ENCODE results near the gene CIB4. TPM values are rescaled to one million over a fixed set of nuclear protein-coding genes. Genes with fewer than 3 reads are reported as not detected.

CIB4 gene
- total and polyA plus RNA-seq, 7 donors: not detected

- Histone ChIP-seq H3K9me3 (no peaks in the 10 kb centered on the region), H3K4me1 (no peaks in the 10 kb centered on the region), H3K4me3 (no peak overlapping the region), H3K27me3 (peaks cover 0 to 9% (median 0%) of the 10 kb centered on the region in 3 donors), H3K36me3 (no peaks in the 10 kb centered on the region), H3K27ac (no peak overlapping the region)
- 45 to 67% methylated on average over 6 of the region's 6 CpGs for WGBS, 2 donors
- no peak for DNase-seq
- no peak for TF ChIP-seq CTCF (IDR thresholded peaks at IDR 0.05)
- TF ChIP-seq EP300 (IDR thresholded peaks at IDR 0.05): no peak
- no peak for TF ChIP-seq POLR2AphosphoS5 (IDR thresholded peaks at IDR 0.05)
- no peak for TF ChIP-seq POLR2A (IDR thresholded peaks at IDR 0.05)
- intact Hi-C loops (cut with DNase I): no loop called here
Observed at GRCh38 chr2:26590508-26590907, 50.7 kb downstream of the CIB4 start.

- TF ChIP-seq CTCF (IDR thresholded peaks at IDR 0.05) (no peak), EP300 (IDR thresholded peaks at IDR 0.05) (no peak), POLR2A (IDR thresholded peaks at IDR 0.05) (no peak), POLR2AphosphoS5 (IDR thresholded peaks at IDR 0.05) (no peak)
- no peak overlapping the region for H3K27ac ChIP-seq
- H3K36me3 ChIP-seq: no peaks in the 10 kb centered on the region
- peak; percentile 35 for DNase-seq
- intact Hi-C loops (cut with DNase I): no loop called here
- no peaks in the 10 kb centered on the region for H3K4me1 ChIP-seq
- 45 to 68% methylated on average over 6 of the region's 6 CpGs for WGBS, 2 donors
- H3K4me3 ChIP-seq: no peak overlapping the region
- peaks cover 0 to 21% (median 0%) of the 10 kb centered on the region in 3 donors for H3K27me3 ChIP-seq
- no peaks in the 10 kb centered on the region for H3K9me3 ChIP-seq
Observed at GRCh38 chr2:26588576-26588975, 52.6 kb downstream of the CIB4 start.

GRCh38 chr2:26587994-26588393 is 53.2 kb downstream of the CIB4 start:
- Histone ChIP-seq H3K9me3 (no peaks in the 10 kb centered on the region), H3K4me3 (no peak overlapping the region), H3K27me3 (peaks cover 0 to 27% (median 0%) of the 10 kb centered on the region in 3 donors), H3K4me1 (no peaks in the 10 kb centered on the region), H3K36me3 (no peaks in the 10 kb centered on the region), H3K27ac (no peak overlapping the region)
- no peak for TF ChIP-seq EP300 (IDR thresholded peaks at IDR 0.05)
- TF ChIP-seq POLR2A (IDR thresholded peaks at IDR 0.05): no peak
- TF ChIP-seq CTCF (IDR thresholded peaks at IDR 0.05): no peak
- no peak for TF ChIP-seq POLR2AphosphoS5 (IDR thresholded peaks at IDR 0.05)
- 57 to 62% methylated on average over 5 of the region's 5 CpGs for WGBS, 2 donors
- peak; percentile 35 for DNase-seq
- intact Hi-C loops (cut with DNase I): no loop called here

GRCh38 chr2:26585966-26586365 is 55.2 kb downstream of the CIB4 start:
- Histone ChIP-seq H3K27ac (no peak overlapping the region), H3K4me1 (no peaks in the 10 kb centered on the region), H3K4me3 (no peak overlapping the region), H3K36me3 (no peaks in the 10 kb centered on the region), H3K27me3 (peaks cover 0 to 30% (median 0%) of the 10 kb centered on the region in 3 donors), H3K9me3 (no peaks in the 10 kb centered on the region)
- WGBS, 2 donors: 48 to 69% methylated on average over 10 of the region's 10 CpGs
- peak; percentile 48 for DNase-seq
- no peak for TF ChIP-seq CTCF (IDR thresholded peaks at IDR 0.05)
- TF ChIP-seq POLR2A (IDR thresholded peaks at IDR 0.05): no peak
- no peak for TF ChIP-seq POLR2AphosphoS5 (IDR thresholded peaks at IDR 0.05)
- TF ChIP-seq EP300 (IDR thresholded peaks at IDR 0.05): no peak
- intact Hi-C loops (cut with DNase I): no loop called here

GRCh38 chr2:26585100-26585499 is 56.1 kb downstream of the CIB4 start:
- WGBS, 2 donors: 67 to 91% methylated on average over 8 of the region's 8 CpGs
- intact Hi-C loops (cut with DNase I): no loop called here

More at GRCh38 chr2:26585100-26585499, 56.1 kb downstream of the CIB4 start:
- Histone ChIP-seq H3K9me3 (no peaks in the 10 kb centered on the region), H3K27me3 (peaks cover 0 to 30% (median 0%) of the 10 kb centered on the region in 3 donors), H3K4me3 (no peak overlapping the region), H3K27ac (no peak overlapping the region), H3K36me3 (no peaks in the 10 kb centered on the region), H3K4me1 (no peaks in the 10 kb centered on the region)
- DNase-seq: peak; percentile 60
- TF ChIP-seq POLR2A (IDR thresholded peaks at IDR 0.05) (no peak), CTCF (IDR thresholded peaks at IDR 0.05) (no peak), EP300 (IDR thresholded peaks at IDR 0.05) (no peak), POLR2AphosphoS5 (IDR thresholded peaks at IDR 0.05) (no peak)

All from sigmoid colon (tissue), 7 donors.